ENCODE results near the gene RAB11FIP2.
"Not testable (repeated sequence)": the region's sequence is repeated elsewhere in the genome, so short reads cannot be mapped to it uniquely, and the experiment has no call there.

DNA sequence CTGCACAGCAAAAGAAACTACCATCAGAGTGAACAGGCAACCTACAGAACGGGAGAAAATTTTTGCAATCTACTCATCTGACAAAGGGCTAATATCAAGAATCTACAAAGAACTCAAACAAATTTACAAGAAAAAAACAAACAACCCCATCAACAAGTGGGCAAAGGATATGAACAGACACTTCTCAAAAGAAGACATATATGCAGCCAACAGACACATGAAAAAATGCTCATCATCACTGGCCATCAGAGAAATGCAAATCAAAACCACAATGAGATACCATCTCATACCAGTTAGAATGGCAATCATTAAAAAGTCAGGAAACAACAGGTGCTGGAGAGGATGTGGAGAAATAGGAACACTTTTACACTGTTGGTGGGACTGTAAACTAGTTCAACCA is 20.6 kb upstream of the RAB11FIP2 start:
- TF ChIP-seq EZH2 (IDR thresholded peaks at IDR 0.05; ENCODE audit: insufficient read depth, poor library complexity, severe bottlenecking); EZH2phosphoT487 (IDR thresholded peaks at IDR 0.05; ENCODE audit: insufficient read depth, low read depth): not testable (repeated sequence)

Measured in GM23248 (cell line).